A673 (cell line): ENCODE measurements around the gene ALKBH3. TPM values are rescaled to one million over a fixed set of nuclear protein-coding genes. Genes with fewer than 3 reads are reported as not detected.

Source experiments
- BruUV-seq: library from RNA; stranded (reverse); fragments of 400-500 nt; replicated peaks from 2 replicates; lab custom pipeline; 2021; lab: Mats Ljungman, UMichigan
- CTCF ChIA-PET: fragments of 300-600 bp; sonication (Branson Sonifier 250); formaldehyde crosslinking; loops from one replicate; lab custom pipeline; 2022; ENCODE audit warnings: antibody characterized with exemption; lab: Charles Lee
- POLR2A ChIA-PET: fragments of 300-600 bp; sonication (Branson Sonifier 250); formaldehyde crosslinking; loops from one replicate; lab custom pipeline; 2022; ENCODE audit warnings: antibody characterized with exemption; ENCODE audit not compliant: low non-redundant PET; lab: Charles Lee
- DNase-seq: peaks from one replicate; pipeline ENCODE4 v3.0.0-alpha.2; 2015; ENCODE audit warnings: low spot score
- H3K27ac ChIP-seq: fragments of 200-600 bp; sonication (generic); 2 replicates; pipeline ENCODE4 v1.5.1; 2016; ENCODE audit warnings: mixed run types, low read depth, mild to moderate bottlenecking, mixed read lengths, antibody characterized with exemption, low read length; ENCODE audit not compliant: poor library complexity, severe bottlenecking
- H3K27me3 ChIP-seq: fragments of 200-600 bp; sonication (generic); replicated peaks from 2 replicates; pipeline ENCODE4 v1.6.1; 2017; ENCODE audit warnings: mixed run types, low read depth, mild to moderate bottlenecking, mixed read lengths, antibody characterized with exemption, low read length; ENCODE audit not compliant: insufficient read depth, poor library complexity
- H3K36me3 ChIP-seq: fragments of 200-600 bp; sonication (generic); 2 replicates; pipeline ENCODE4 v1.6.1; 2016; ENCODE audit warnings: mixed run types, mild to moderate bottlenecking, mixed read lengths, antibody characterized with exemption, low read length; ENCODE audit not compliant: insufficient read depth, poor library complexity, severe bottlenecking
- H3K4me1 ChIP-seq: fragments of 200-600 bp; sonication (generic); 2 replicates; pipeline ENCODE4 v1.6.1; 2017; ENCODE audit warnings: mixed run types, mild to moderate bottlenecking, mixed read lengths, antibody characterized with exemption, low read length; ENCODE audit not compliant: insufficient read depth, poor library complexity, severe bottlenecking
- H3K4me3 ChIP-seq: fragments of 200-600 bp; sonication (generic); 2 replicates; pipeline ENCODE4 v1.5.1; 2016; ENCODE audit warnings: low read depth, mixed run types, mild to moderate bottlenecking, mixed read lengths, low read length; ENCODE audit not compliant: poor library complexity, severe bottlenecking
- H3K9me3 ChIP-seq: fragments of 200-600 bp; sonication (generic); 2 replicates; pipeline ENCODE4 v1.6.1; 2016; ENCODE audit warnings: mixed run types, low read depth, mild to moderate bottlenecking, mixed read lengths, antibody characterized with exemption, low read length; ENCODE audit not compliant: poor library complexity, severe bottlenecking
- EZH2 ChIP-seq: fragments of 200-600 bp; sonication (generic); IDR thresholded peaks from 2 replicates; pipeline ENCODE4 v1.6.1; 2017; ENCODE audit warnings: borderline replicate concordance, low read depth, mild to moderate bottlenecking, mixed read lengths, antibody characterized with exemption, low read length; ENCODE audit not compliant: poor library complexity, severe bottlenecking
- intact Hi-C: fragments of 100-400 bp; cut with micrococcal nuclease; formaldehyde crosslinking; loops from one replicate; pipeline ENCODE4 v1.10.0; 2022; ENCODE audit not compliant: unreplicated experiment
- total RNA-seq: library from RNA; stranded (reverse); gene quantifications from 2 replicates; pipeline ENCODE4 v1.2.3, GENCODE V29; 2021
- TF ChIP-seq, protein P1 (sequence below): fragments of 300-800, 200-600 bp; sonication (generic); conservative IDR thresholded peaks from 2 replicates; pipeline ENCODE4 v1.5.1; 2017; ENCODE audit warnings: low read depth, mild to moderate bottlenecking, antibody characterized with exemption, low read length, moderate library complexity, mixed read lengths

The ALKBH3 gene
- total RNA-seq, 1 experiment from 2014 or later, result 96.6 TPM

- POLR2A ChIA-PET, result no interaction called here
- Histone ChIP-seq H3K36me3 (peaks cover 42% of the 10 kb centered on the region), H3K4me3 (no peak overlapping the region), H3K9me3 (no peaks in the 10 kb centered on the region), H3K4me1 (peaks cover 9% of the 10 kb centered on the region), H3K27ac (no peak overlapping the region), H3K27me3 (no peaks in the 10 kb centered on the region)
- intact Hi-C loops, result no loop called here
- CTCF ChIA-PET, result no interaction called here
- DNase-seq, result no peak
- no TSS peak for BruUV-seq
- no peak for TF ChIP-seq EZH2
- TF ChIP-seq, protein P1, sequence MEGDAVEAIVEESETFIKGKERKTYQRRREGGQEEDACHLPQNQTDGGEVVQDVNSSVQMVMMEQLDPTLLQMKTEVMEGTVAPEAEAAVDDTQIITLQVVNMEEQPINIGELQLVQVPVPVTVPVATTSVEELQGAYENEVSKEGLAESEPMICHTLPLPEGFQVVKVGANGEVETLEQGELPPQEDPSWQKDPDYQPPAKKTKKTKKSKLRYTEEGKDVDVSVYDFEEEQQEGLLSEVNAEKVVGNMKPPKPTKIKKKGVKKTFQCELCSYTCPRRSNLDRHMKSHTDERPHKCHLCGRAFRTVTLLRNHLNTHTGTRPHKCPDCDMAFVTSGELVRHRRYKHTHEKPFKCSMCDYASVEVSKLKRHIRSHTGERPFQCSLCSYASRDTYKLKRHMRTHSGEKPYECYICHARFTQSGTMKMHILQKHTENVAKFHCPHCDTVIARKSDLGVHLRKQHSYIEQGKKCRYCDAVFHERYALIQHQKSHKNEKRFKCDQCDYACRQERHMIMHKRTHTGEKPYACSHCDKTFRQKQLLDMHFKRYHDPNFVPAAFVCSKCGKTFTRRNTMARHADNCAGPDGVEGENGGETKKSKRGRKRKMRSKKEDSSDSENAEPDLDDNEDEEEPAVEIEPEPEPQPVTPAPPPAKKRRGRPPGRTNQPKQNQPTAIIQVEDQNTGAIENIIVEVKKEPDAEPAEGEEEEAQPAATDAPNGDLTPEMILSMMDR, result no peak
Observed at GRCh38 chr11:43916621-43917020, 36.0 kb downstream of the ALKBH3 start.

- no TSS peak for BruUV-seq
- Histone ChIP-seq H3K27me3 (no peaks in the 10 kb centered on the region), H3K36me3 (peaks cover 41% of the 10 kb centered on the region), H3K4me1 (peaks cover 9% of the 10 kb centered on the region), H3K9me3 (no peaks in the 10 kb centered on the region), H3K27ac (no peak overlapping the region), H3K4me3 (no peak overlapping the region)
- ChIA-PET CTCF (interaction anchor here (0.6 kb wide), 1 partner anchor 16 kb away, joined by 3 read pairs; no protein-coding TSS in a partner anchor), POLR2A (no interaction called here)
- DNase-seq, result no peak
- TF ChIP-seq EZH2, result no peak
- TF ChIP-seq, protein P1, result no peak
- intact Hi-C loops, result no loop called here
Observed at GRCh38 chr11:43917851-43918250, 37.2 kb downstream of the ALKBH3 start.

DNA sequence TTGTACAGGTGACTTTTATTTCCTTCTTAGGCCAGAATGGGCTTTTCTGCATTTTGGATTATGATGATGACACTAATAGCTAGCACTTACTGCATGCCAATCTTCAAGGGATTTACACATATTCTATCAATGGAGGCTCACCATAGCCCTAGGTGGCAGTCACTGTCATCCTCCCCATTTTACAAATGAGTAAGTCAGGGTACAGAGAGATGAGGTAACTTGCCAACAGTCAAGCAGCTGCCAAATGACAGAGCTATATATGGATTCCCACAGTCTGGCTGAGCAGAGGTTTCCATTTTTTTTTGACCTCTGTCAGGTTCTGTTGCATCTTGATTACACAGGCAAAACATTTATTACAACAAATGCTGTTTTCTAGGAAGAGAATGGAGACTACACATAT, 38.0 kb downstream of the ALKBH3 start:
- no peak for DNase-seq
- intact Hi-C loops, result no loop called here
- Histone ChIP-seq H3K27ac (no peak overlapping the region), H3K9me3 (no peaks in the 10 kb centered on the region), H3K27me3 (no peaks in the 10 kb centered on the region), H3K36me3 (peaks cover 33% of the 10 kb centered on the region), H3K4me1 (peaks cover 14% of the 10 kb centered on the region), H3K4me3 (no peak overlapping the region)
- BruUV-seq, result no TSS peak
- POLR2A ChIA-PET, result no interaction called here
- no peak for TF ChIP-seq EZH2
- TF ChIP-seq, protein P1, result no peak
- CTCF ChIA-PET, result no interaction called here
